Subcutaneous adipose tissue (tissue), 4 donors: Measurements from ENCODE around the gene PID1. TPM values are rescaled to one million over a fixed set of nuclear protein-coding genes. Genes with fewer than 3 reads are reported as not detected.

ENCODE experiments used
- total RNA-seq, 4 donors: library from RNA; depleted of rRNA; stranded (reverse); fragments of >200 nt; gene quantifications; one replicate each; pipeline ENCODE4 v1.1.0, GENCODE V29; 2016
- TF ChIP-seq, protein P1 (sequence below): fragments of 450-650 bp; IDR thresholded peaks from one replicate; pipeline ENCODE4 v1.5.1; 2016; ENCODE audit warnings: low read depth, mild to moderate bottlenecking, control low read depth, antibody characterized with exemption, moderate library complexity

Gene PID1
- total RNA-seq, 4 donors from 2014 or later, result 25.8 to 59.9 (median 58.4) TPM

DNA sequence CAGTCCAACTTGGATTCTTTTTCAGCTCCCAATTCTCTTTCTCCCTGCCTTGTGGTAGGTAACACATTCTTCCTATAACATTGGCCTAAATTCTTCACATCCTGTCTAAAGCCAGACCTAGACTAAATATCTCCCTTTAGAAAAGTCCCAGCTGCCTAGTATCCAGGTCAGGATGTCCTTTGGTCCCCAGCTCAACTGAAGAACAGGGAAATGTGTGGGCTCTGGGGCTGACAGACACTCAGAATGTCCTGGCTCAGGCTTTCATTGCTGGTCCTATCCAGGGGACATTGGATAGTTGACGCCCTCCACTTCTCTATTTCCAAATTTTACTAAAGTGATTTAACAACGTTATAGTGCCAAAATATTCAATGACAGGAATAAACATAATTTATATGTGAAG lies 219.3 kb downstream of the PID1 start:
- TF ChIP-seq, protein P1, sequence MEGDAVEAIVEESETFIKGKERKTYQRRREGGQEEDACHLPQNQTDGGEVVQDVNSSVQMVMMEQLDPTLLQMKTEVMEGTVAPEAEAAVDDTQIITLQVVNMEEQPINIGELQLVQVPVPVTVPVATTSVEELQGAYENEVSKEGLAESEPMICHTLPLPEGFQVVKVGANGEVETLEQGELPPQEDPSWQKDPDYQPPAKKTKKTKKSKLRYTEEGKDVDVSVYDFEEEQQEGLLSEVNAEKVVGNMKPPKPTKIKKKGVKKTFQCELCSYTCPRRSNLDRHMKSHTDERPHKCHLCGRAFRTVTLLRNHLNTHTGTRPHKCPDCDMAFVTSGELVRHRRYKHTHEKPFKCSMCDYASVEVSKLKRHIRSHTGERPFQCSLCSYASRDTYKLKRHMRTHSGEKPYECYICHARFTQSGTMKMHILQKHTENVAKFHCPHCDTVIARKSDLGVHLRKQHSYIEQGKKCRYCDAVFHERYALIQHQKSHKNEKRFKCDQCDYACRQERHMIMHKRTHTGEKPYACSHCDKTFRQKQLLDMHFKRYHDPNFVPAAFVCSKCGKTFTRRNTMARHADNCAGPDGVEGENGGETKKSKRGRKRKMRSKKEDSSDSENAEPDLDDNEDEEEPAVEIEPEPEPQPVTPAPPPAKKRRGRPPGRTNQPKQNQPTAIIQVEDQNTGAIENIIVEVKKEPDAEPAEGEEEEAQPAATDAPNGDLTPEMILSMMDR, result no peak

DNA sequence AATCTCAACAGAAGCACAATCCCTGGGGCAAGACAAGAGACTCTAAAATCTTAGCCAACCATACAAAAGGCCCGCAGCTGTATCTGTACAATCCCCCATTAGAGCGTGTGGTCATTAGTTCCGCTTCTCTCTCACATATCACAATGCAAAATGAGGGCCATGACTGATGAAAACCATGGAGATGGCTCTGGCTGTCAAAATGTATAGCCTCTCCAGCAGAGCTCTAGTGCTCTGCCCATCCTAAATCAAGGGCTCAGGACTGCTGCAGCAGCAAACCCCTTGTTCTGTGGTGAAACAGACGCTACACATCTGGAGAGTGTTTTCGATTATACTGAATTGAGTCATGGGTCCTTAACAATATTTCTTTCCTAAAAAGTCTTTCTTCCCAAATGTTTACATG lies 221.0 kb downstream of the PID1 start:
- TF ChIP-seq, protein P1, result no peak

DNA sequence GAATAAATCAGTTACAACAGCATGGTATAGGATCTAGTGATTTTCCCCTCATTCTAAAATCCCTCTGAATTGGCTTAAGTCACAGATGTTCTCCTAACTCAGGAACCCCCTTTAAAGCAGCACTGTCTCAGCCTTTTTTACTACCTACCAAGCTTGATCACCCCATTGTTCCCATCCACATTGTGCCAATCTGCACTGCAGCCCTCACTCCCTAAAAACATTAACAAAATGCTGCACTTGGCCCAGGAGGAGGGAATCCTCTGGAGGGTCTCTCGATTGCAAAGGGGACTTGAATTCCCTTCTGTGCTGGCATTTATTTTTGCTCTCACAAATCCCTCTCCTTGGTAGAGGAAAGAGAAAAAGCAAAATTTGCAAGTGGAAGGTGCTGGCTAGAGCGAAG lies 223.0 kb downstream of the PID1 start:
- TF ChIP-seq, protein P1, result no peak

DNA sequence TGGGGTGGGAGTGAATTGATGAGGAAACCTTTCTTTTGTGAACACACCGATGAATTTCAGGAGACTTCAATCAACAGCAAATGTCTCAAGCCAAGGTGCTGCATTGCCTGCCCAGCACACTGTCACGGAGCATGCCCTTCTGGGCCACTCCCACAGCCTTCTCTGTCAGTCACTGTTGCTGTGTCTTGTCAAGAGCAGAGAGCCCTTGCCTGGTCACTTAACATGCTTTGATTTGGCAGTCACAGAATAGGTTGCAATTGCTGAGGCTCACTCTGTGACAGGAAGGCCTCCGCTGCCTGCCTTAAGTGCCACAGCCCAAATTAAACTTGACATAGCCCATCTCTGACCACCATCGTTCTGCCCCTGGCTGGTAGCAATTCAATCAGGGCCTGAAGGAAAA lies 225.4 kb downstream of the PID1 start:
- TF ChIP-seq, protein P1, result no peak

DNA sequence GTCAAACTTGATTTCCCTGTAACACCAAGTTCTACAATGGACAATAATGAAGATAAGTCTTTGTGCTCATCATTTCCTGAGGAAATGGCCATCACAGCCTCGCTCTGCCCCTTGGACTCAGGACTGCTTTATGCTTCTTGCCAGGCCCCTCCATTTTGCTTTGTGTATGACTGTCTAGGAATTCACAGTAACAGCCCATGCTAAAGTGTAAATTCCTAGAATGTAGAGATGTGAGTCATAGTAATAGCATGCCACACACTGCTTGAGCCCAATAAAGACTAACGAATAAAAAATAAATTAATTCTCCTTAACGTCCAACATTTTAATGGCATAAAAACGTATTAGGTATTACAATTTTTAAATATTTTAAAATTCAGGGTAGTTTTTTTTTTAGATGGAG lies 226.5 kb downstream of the PID1 start:
- TF ChIP-seq, protein P1, result no peak

DNA sequence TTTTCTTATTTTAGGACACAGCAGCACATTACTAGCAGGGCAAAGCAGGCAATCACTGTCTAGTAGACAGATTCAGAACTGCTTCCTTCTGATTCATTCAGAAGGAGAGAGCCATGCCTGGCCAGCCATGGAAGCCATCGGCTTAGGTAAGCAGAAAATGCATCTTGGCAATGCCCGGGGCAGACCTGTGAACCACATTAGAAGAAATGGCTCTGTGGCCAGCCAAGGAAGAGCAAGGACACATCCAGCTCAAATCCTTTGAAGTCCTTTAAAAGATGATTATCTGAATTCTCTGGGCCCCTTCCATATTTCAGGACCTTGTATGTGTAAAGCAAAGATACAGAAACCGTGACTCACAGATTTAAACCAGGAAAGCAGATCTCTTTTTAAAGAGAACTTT lies 227.4 kb downstream of the PID1 start:
- TF ChIP-seq, protein P1, result no peak

DNA sequence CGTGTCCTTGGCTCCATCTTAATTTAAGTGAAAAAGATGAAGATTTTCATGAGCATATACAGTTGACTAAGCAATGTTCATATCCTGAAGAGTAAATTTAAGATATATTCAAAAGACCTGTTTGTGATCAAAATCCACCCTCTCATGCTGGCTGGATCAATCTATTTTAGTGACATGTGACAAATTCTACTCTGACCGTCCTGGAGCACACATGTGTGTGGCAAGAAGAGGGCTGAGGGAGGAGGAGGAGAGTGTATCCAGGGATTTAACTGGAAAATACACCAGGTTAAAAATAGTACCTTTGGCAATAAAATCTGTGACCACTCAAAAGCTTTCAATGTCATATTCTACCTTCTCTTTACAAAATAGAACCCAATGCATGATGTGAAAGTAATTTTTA lies 228.7 kb downstream of the PID1 start:
- TF ChIP-seq, protein P1, result no peak
